WTC11 (cell line): ENCODE measurements around the gene TNFRSF4. TPM values are rescaled to one million over a fixed set of nuclear protein-coding genes. Genes with fewer than 3 reads are reported as not detected.

ENCODE experiments used
- ATAC-seq: fragments of 200-7000 bp; cut with Tn5 transposase; 2 replicates; pipeline ENCODE4 v1.10.0; 2021; ENCODE audit warnings: mild to moderate bottlenecking, moderate library complexity
- CTCF ChIA-PET: fragments of 300-600 bp; sonication (Branson Sonifier 250); formaldehyde crosslinking; loops from one replicate; lab custom pipeline; 2021; ENCODE audit warnings: antibody characterized with exemption; lab: Charles Lee
- POLR2A ChIA-PET: fragments of 350-600 bp; sonication (Branson Sonifier 250); formaldehyde crosslinking; loops from one replicate; lab custom pipeline; 2021; ENCODE audit warnings: antibody characterized with exemption; lab: Charles Lee
- DNase-seq: peaks from one replicate; pipeline ENCODE4 v3.0.0; 2021; ENCODE audit warnings: low spot score
- H3K27ac Mint-ChIP-seq: 2 replicates; pipeline ENCODE4 v1.8.0; 2021; ENCODE audit warnings: mixed read lengths
- H3K27me3 Mint-ChIP-seq: 2 replicates; pipeline ENCODE4 v1.8.0; 2021; ENCODE audit warnings: low read depth, mild to moderate bottlenecking, moderate library complexity, mixed read lengths
- H3K36me3 Mint-ChIP-seq: 2 replicates; pipeline ENCODE4 v1.8.0; 2021; ENCODE audit warnings: mixed read lengths
- H3K4me1 Mint-ChIP-seq: 2 replicates; pipeline ENCODE4 v1.8.0; 2022; ENCODE audit warnings: mixed read lengths
- H3K4me3 Mint-ChIP-seq: 2 replicates; pipeline ENCODE4 v1.8.0; 2021; ENCODE audit warnings: mild to moderate bottlenecking, moderate library complexity, mixed read lengths
- H3K9me3 Mint-ChIP-seq: 2 replicates; pipeline ENCODE4 v1.8.0; 2021; ENCODE audit warnings: mixed read lengths
- ATF1 ChIP-seq: sonication (generic); formaldehyde crosslinking; IDR thresholded peaks from 2 replicates; pipeline ENCODE4 v1.8.1; 2023; ENCODE audit warnings: mild to moderate bottlenecking, moderate library complexity, missing genetic modification reagents
- E2F1 ChIP-seq: sonication (generic); formaldehyde crosslinking; IDR thresholded peaks from 2 replicates; pipeline ENCODE4 v1.8.0; 2022; ENCODE audit warnings: mild to moderate bottlenecking, missing genetic modification reagents
- E2F4 ChIP-seq: sonication (generic); formaldehyde crosslinking; IDR thresholded peaks from 2 replicates; pipeline ENCODE4 v1.8.1; 2022; ENCODE audit warnings: low read depth, mild to moderate bottlenecking, moderate library complexity, missing genetic modification reagents, borderline replicate concordance
- E2F5 ChIP-seq: sonication (generic); formaldehyde crosslinking; IDR thresholded peaks from 2 replicates; pipeline ENCODE4 v1.8.1; 2022; ENCODE audit warnings: mild to moderate bottlenecking, moderate library complexity, missing genetic modification reagents
- FOXP4 ChIP-seq: sonication (generic); formaldehyde crosslinking; IDR thresholded peaks from 2 replicates; pipeline ENCODE4 v1.8.0; 2022; ENCODE audit warnings: mild to moderate bottlenecking, missing genetic modification reagents
- IRF2 ChIP-seq: sonication (generic); formaldehyde crosslinking; IDR thresholded peaks from 2 replicates; pipeline ENCODE4 v1.8.0; 2022; ENCODE audit warnings: low read depth, missing genetic modification reagents, borderline replicate concordance
- MLX ChIP-seq: sonication (generic); formaldehyde crosslinking; IDR thresholded peaks from 2 replicates; pipeline ENCODE4 v1.8.1; 2023; ENCODE audit warnings: mild to moderate bottlenecking, missing genetic modification reagents, moderate library complexity
- NR2C2 ChIP-seq: sonication (generic); formaldehyde crosslinking; IDR thresholded peaks from 2 replicates; pipeline ENCODE4 v1.8.0; 2022; ENCODE audit warnings: mild to moderate bottlenecking, missing genetic modification reagents
- NR3C1 ChIP-seq: sonication (generic); formaldehyde crosslinking; conservative IDR thresholded peaks from 2 replicates; pipeline ENCODE4 v1.8.1; 2023; ENCODE audit warnings: low read depth, mild to moderate bottlenecking, missing genetic modification reagents
- PRDM15 ChIP-seq: sonication (generic); formaldehyde crosslinking; IDR thresholded peaks from 2 replicates; pipeline ENCODE4 v1.8.0; 2022; ENCODE audit warnings: missing genetic modification reagents
- SMAD4 ChIP-seq: sonication (generic); formaldehyde crosslinking; IDR thresholded peaks from 2 replicates; pipeline ENCODE4 v1.8.0; 2022; ENCODE audit warnings: mild to moderate bottlenecking, missing genetic modification reagents
- TEAD4 ChIP-seq: sonication (generic); formaldehyde crosslinking; IDR thresholded peaks from 2 replicates; pipeline ENCODE4 v1.8.0; 2022; ENCODE audit warnings: mild to moderate bottlenecking, missing genetic modification reagents
- USF1 ChIP-seq: sonication (generic); formaldehyde crosslinking; IDR thresholded peaks from 2 replicates; pipeline ENCODE4 v1.8.0; 2022; ENCODE audit warnings: mild to moderate bottlenecking, missing genetic modification reagents
- ZNF121 ChIP-seq: sonication (generic); formaldehyde crosslinking; IDR thresholded peaks from 2 replicates; pipeline ENCODE4 v1.8.0; 2023; ENCODE audit warnings: missing genetic modification reagents
- ZNF219 ChIP-seq: sonication (generic); formaldehyde crosslinking; IDR thresholded peaks from 2 replicates; pipeline ENCODE4 v1.8.0; 2023; ENCODE audit warnings: missing genetic modification reagents, mild to moderate bottlenecking, borderline replicate concordance
- ZNF281 ChIP-seq: sonication (generic); formaldehyde crosslinking; IDR thresholded peaks from 2 replicates; pipeline ENCODE4 v1.8.0; 2023; ENCODE audit warnings: mild to moderate bottlenecking, missing genetic modification reagents
- ZNF317 ChIP-seq: sonication (generic); formaldehyde crosslinking; IDR thresholded peaks from 2 replicates; pipeline ENCODE4 v1.8.1; 2023; ENCODE audit warnings: low read depth, mild to moderate bottlenecking, moderate library complexity, missing genetic modification reagents, borderline replicate concordance
- ZNF396 ChIP-seq: fragments of 250-450 bp; sonication (Bioruptor Pico); IDR thresholded peaks from 2 replicates; pipeline ENCODE4 v1.8.0; 2021; ENCODE audit warnings: mild to moderate bottlenecking, moderate library complexity, borderline replicate concordance
- ZNF425 ChIP-seq: fragments of 250-450 bp; sonication (Bioruptor Pico); conservative IDR thresholded peaks from 2 replicates; pipeline ENCODE4 v1.9.0; 2021; ENCODE audit warnings: mild to moderate bottlenecking
- total RNA-seq: library from RNA; stranded (reverse); gene quantifications from 3 replicates; pipeline ENCODE4 v1.2.3, GENCODE V29; 2021

The TNFRSF4 gene
- total RNA-seq, 1 experiment from 2014 or later: 0.33 TPM

- TF ChIP-seq E2F4 (CRISPR knock-in tag): no peak
- TF ChIP-seq ZNF425 (CRISPR knock-in tag): no peak
- TF ChIP-seq E2F5: no peak
- TF ChIP-seq ZNF281 (CRISPR knock-in tag): no peak
- no peak for TF ChIP-seq NR2C2
- TF ChIP-seq ZNF121 (CRISPR knock-in tag): no peak
- no peak for TF ChIP-seq TEAD4 (CRISPR knock-in tag)
Observed at GRCh38 chr1:1215080-1215676, 1.2 kb upstream of the TNFRSF4 start (continued).

GRCh38 chr1:1212780-1213344, 1.1 kb downstream of the TNFRSF4 start:
- DNase-seq: no peak
- POLR2A ChIA-PET: no interaction called here
- ATAC-seq: no peak
- no peaks in the 10 kb centered on the region for H3K4me1 Mint-ChIP-seq
- no peaks in the 10 kb centered on the region for H3K27me3 Mint-ChIP-seq
- no peaks in the 10 kb centered on the region for H3K36me3 Mint-ChIP-seq
- H3K27ac Mint-ChIP-seq: no peak overlapping the region
- no peaks in the 10 kb centered on the region for H3K9me3 Mint-ChIP-seq
- CTCF ChIA-PET: no interaction called here
- H3K4me3 Mint-ChIP-seq: no peak overlapping the region
- TF ChIP-seq ZNF317 (CRISPR knock-in tag) (no peak), IRF2 (CRISPR knock-in tag) (no peak), PRDM15 (no peak), ZNF396 (CRISPR knock-in tag) (no peak), ZNF219 (CRISPR knock-in tag) (no peak), FOXP4 (CRISPR knock-in tag) (no peak), USF1 (CRISPR knock-in tag) (no peak), MLX (CRISPR knock-in tag) (no peak), ATF1 (CRISPR knock-in tag) (no peak), E2F1 (CRISPR knock-in tag) (no peak), NR3C1 (no peak), SMAD4 (CRISPR knock-in tag) (no peak)
